Gastroesophageal sphincter (tissue), 4 donors: ENCODE measurements around the gene HSD3B2. TPM values are rescaled to one million over a fixed set of nuclear protein-coding genes. Genes with fewer than 3 reads are reported as not detected.

Experiments
- ATAC-seq: fragments of 150-250 bp; one replicate; pipeline ENCODE4 v1.9.1; 2016; ENCODE audit warnings: mild to moderate bottlenecking, moderate library complexity
- H3K27ac ChIP-seq, 4 donors: fragments of 200-600 bp; sonication (generic) in 3 of 4; 1 replicate in 3 of 4; 2 replicates in 1 of 4; pipeline ENCODE4 v1.5.1; 2016 to 2019
- H3K27me3 ChIP-seq: fragments of 200-600 bp; sonication (generic); one replicate; pipeline ENCODE4 v1.5.1; 2019
- H3K36me3 ChIP-seq, 2 donors: fragments of 200-600 bp; sonication (generic); one replicate each; pipeline ENCODE4 v1.5.1; 2019; ENCODE audit warnings: control low read depth in 1 of 2
- H3K4me1 ChIP-seq, 3 donors: fragments of 200-600 bp; sonication (generic); 1 replicate in 2 of 3; 2 replicates in 1 of 3; pipeline ENCODE4 v1.5.1; 2016 to 2019; ENCODE audit warnings: control low read depth in 2 of 3
- H3K4me3 ChIP-seq, 2 donors: fragments of 200-600 bp; sonication (generic); one replicate each; pipeline ENCODE4 v1.5.1; 2019; ENCODE audit warnings: mild to moderate bottlenecking in 1 of 2, moderate library complexity in 1 of 2
- H3K9me3 ChIP-seq, 3 donors: fragments of 200-600 bp; sonication (generic); one replicate each; pipeline ENCODE4 v1.5.1; 2017 to 2019; ENCODE audit warnings: control low read depth in 2 of 3
- CTCF ChIP-seq, 4 experiments: fragments of 200-600 bp in 2 of 4; fragments of 450-650 bp in 2 of 4; sonication (generic) in 1 of 4; IDR thresholded peaks; one replicate each; pipeline ENCODE4 v1.5.1; 2017 to 2019; ENCODE audit warnings: antibody characterized with exemption in 4 of 4, mild to moderate bottlenecking in 2 of 4, moderate library complexity in 2 of 4
- EP300 ChIP-seq: sonication (generic); formaldehyde crosslinking; IDR thresholded peaks from one replicate; pipeline ENCODE4 v1.6.1; 2017; ENCODE audit warnings: antibody characterized with exemption, mild to moderate bottlenecking
- POLR2A ChIP-seq, 2 donors: fragments of 450-650 bp; IDR thresholded peaks; one replicate each; pipeline ENCODE4 v1.6.1; 2017; ENCODE audit warnings: antibody characterized with exemption in 2 of 2, mild to moderate bottlenecking in 2 of 2, moderate library complexity in 1 of 2
- POLR2AphosphoS5 ChIP-seq: sonication (generic); formaldehyde crosslinking; IDR thresholded peaks from one replicate; pipeline ENCODE4 v1.6.1; 2017; ENCODE audit warnings: antibody characterized with exemption
- whole genome bisulfite sequencing, 2 donors: methylation state at CpG; one replicate each; pipeline ENCODE4 v1.1.5; 2018; ENCODE audit warnings: low coverage in 1 of 2; 5-methylcytosine and 5-hydroxymethylcytosine counted together
- total RNA-seq, 4 donors: library from RNA; depleted of rRNA; stranded (reverse); fragments of >200 nt; gene quantifications; one replicate each; pipeline ENCODE4 v1.1.0, GENCODE V29; 2016

HSD3B2 gene
- total RNA-seq, 4 donors from 2014 or later, result not detected

GRCh38 chr1:119404736-119405135 lies 10.2 kb upstream of the HSD3B2 start:
- no peak overlapping the region for H3K4me3 ChIP-seq
- H3K9me3 ChIP-seq, result peaks cover 0 to 22% (median 0%) of the 10 kb centered on the region in 3 donors
- TF ChIP-seq EP300, result no peak
- TF ChIP-seq POLR2A (IDR thresholded peaks at IDR 0.05), result no peak
- no peak for TF ChIP-seq POLR2AphosphoS5
- TF ChIP-seq CTCF (IDR thresholded peaks at IDR 0.05), result no peak
- H3K27me3 ChIP-seq, result no peaks in the 10 kb centered on the region
- H3K4me1 ChIP-seq, result no peaks in the 10 kb centered on the region
- no peaks in the 10 kb centered on the region for H3K36me3 ChIP-seq
- whole genome bisulfite sequencing, 2 donors, result 13 to 33% methylated on average over 1 to 2 of the region's 2 CpGs
- no peak for ATAC-seq
- no peak overlapping the region for H3K27ac ChIP-seq

DNA sequence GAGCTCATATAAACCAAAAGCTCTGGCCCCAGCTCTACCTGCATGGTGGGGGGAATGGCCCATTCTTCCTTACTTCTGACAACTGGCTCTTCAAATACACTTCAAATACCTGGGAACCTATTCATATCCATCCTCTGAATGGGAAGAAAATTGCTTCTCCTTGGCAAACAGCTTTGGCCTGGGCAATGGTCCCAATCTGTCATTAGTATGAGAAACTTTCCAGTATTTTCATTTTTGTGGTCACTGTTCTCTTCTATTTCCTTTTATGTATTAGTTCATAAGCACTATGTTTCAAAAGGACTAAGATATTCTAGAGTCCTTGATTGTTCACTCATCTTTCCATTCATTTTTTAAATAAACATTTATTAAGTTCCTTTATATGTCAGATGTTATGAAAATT lies 5.2 kb upstream of the HSD3B2 start:
- Histone ChIP-seq H3K9me3 (peaks cover 0 to 19% (median 0%) of the 10 kb centered on the region in 3 donors), H3K36me3 (no peaks in the 10 kb centered on the region), H3K27ac (no peak overlapping the region), H3K4me3 (no peak overlapping the region), H3K27me3 (no peaks in the 10 kb centered on the region), H3K4me1 (no peaks in the 10 kb centered on the region)
- TF ChIP-seq CTCF (IDR thresholded peaks at IDR 0.05), result no peak
- TF ChIP-seq POLR2AphosphoS5, result no peak
- TF ChIP-seq EP300, result no peak
- TF ChIP-seq POLR2A (IDR thresholded peaks at IDR 0.05), result no peak
- no peak for ATAC-seq

DNA sequence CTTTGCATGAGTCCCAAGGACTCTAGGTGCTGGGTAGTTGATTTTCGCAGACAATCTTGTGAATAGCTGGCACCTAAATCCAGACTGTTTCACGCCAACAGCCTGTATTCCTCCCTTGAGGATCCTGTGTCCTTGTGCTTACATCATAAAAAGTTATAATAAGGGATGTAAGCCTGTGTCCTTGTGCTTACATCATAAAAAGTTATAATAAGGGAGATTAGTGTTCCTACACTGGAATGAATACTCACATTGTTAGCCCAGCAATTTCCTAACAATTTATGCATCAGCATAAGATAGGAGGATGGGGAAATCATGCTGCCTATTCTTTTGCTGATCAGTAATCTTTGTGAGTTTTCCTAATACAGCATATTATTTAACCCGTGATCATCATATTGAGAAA lies 4.0 kb upstream of the HSD3B2 start:
- Histone ChIP-seq H3K27ac (no peak overlapping the region), H3K4me1 (no peaks in the 10 kb centered on the region), H3K9me3 (peaks cover 0 to 10% (median 0%) of the 10 kb centered on the region in 3 donors), H3K4me3 (no peak overlapping the region), H3K27me3 (no peaks in the 10 kb centered on the region), H3K36me3 (no peaks in the 10 kb centered on the region)
- no peak for ATAC-seq
- 64 to 95% methylated on average over 2 to 3 of the region's 3 CpGs for WGBS, 2 donors
- TF ChIP-seq POLR2AphosphoS5, result no peak
- TF ChIP-seq EP300, result no peak
- TF ChIP-seq POLR2A (IDR thresholded peaks at IDR 0.05), result no peak
- TF ChIP-seq CTCF (IDR thresholded peaks at IDR 0.05), result no peak

GRCh38 chr1:119416006-119416640 lies 1.2 kb downstream of the HSD3B2 start:
- TF ChIP-seq EP300, result no peak
- no peak for TF ChIP-seq POLR2A (IDR thresholded peaks at IDR 0.05)
- TF ChIP-seq POLR2AphosphoS5, result no peak
- no peak for TF ChIP-seq CTCF (IDR thresholded peaks at IDR 0.05)
- H3K27me3 ChIP-seq, result no peaks in the 10 kb centered on the region
- H3K36me3 ChIP-seq, result no peaks in the 10 kb centered on the region
- no peak overlapping the region for H3K4me3 ChIP-seq
- whole genome bisulfite sequencing, 2 donors, result 68 to 82% methylated on average over 3 of the region's 3 CpGs
- H3K27ac ChIP-seq, result no peak overlapping the region
- no peaks in the 10 kb centered on the region for H3K4me1 ChIP-seq
- no peak for ATAC-seq
- H3K9me3 ChIP-seq, result no peaks in the 10 kb centered on the region

DNA sequence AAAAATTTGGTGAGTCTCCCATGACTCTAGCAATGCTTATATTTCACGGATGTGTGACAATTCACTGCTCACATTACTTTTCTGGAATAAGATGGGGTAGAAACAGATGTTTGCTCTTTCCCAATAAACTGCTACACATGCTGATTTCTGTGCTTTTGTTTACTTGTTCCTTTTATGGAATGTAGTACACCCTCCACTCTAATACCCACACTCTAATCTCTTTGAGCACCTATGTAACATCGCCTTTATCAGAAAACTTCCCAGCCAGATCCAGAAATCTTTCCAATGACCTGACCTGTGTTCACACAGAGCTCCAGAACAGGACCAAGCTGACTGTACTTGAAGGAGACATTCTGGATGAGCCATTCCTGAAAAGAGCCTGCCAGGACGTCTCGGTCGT lies 4.2 kb downstream of the HSD3B2 start:
- no peak for TF ChIP-seq CTCF (IDR thresholded peaks at IDR 0.05)
- no peak for TF ChIP-seq EP300
- no peak for TF ChIP-seq POLR2A (IDR thresholded peaks at IDR 0.05)
- TF ChIP-seq POLR2AphosphoS5, result no peak

More for the DNA sequence above, 4.2 kb downstream of the HSD3B2 start:
- Histone ChIP-seq H3K4me3 (no peak overlapping the region), H3K36me3 (no peaks in the 10 kb centered on the region), H3K27me3 (no peaks in the 10 kb centered on the region), H3K4me1 (no peaks in the 10 kb centered on the region), H3K9me3 (no peaks in the 10 kb centered on the region), H3K27ac (no peak overlapping the region)
- ATAC-seq, result no peak
- WGBS, 2 donors, result 60 to 86% methylated on average over 1 to 5 of the region's 5 CpGs
